ENCODE data around the gene ZFP36. TPM values are rescaled to one million over a fixed set of nuclear protein-coding genes. Genes with fewer than 3 reads are reported as not detected.

Gene ZFP36
- total RNA-seq, 2 donors from 2014 or later: 55.8 to 108 TPM

DNA sequence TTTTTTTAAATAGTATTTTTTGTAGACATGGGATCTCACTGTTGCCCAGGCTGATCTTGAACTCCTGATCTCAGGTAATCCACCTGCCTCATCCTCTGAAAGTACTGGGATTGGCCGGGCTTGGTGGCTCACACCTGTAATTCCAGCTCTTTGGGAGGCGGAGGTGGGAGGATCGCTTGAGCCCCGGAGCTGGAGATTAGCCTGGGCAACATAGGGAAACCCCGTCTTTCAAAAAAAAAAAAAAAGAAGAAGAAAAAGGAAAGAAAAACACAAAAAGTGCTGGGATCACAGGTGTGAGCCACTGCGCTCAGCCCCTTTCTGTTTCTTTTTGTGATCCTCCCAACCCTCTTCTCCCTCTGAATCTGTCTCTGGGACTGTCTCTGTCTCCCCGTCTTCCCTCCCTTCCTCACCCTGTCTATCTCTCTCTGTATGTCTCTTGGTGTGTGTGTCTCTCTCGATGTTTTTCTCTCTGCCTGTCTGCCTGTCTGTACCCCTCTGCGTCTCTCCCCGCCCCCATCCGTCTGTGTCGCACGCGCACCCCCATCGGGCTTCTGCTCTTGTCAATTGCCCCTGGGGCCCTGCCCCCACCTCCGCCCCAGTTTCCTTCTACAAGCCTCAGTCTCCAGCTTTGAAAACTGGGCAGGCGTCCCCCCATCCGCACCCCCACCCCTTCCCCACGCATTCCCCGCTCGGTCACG is 540 bp upstream of the ZFP36 start:
- peak overlapping the region in 1 of 2 donors; percentile 94 for H3K4me3 ChIP-seq
- DNase-seq: no peak
- no peak for ATAC-seq
- no peaks in the 10 kb centered on the region for H3K36me3 ChIP-seq (replicated peaks in 1 of 2; ENCODE audit: insufficient read depth in 1 of 2, low read depth in 2 of 2)
- WGBS, 2 donors: 12 to 15% methylated on average over 17 to 22 of the region's 22 CpGs
- TF ChIP-seq, protein P1, sequence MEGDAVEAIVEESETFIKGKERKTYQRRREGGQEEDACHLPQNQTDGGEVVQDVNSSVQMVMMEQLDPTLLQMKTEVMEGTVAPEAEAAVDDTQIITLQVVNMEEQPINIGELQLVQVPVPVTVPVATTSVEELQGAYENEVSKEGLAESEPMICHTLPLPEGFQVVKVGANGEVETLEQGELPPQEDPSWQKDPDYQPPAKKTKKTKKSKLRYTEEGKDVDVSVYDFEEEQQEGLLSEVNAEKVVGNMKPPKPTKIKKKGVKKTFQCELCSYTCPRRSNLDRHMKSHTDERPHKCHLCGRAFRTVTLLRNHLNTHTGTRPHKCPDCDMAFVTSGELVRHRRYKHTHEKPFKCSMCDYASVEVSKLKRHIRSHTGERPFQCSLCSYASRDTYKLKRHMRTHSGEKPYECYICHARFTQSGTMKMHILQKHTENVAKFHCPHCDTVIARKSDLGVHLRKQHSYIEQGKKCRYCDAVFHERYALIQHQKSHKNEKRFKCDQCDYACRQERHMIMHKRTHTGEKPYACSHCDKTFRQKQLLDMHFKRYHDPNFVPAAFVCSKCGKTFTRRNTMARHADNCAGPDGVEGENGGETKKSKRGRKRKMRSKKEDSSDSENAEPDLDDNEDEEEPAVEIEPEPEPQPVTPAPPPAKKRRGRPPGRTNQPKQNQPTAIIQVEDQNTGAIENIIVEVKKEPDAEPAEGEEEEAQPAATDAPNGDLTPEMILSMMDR (IDR thresholded peaks at IDR 0.05): no peak
- TF ChIP-seq POLR2A (IDR thresholded peaks at IDR 0.05): no peak
- intact Hi-C loops (cut with DNase I): no loop called here
- H3K27me3 ChIP-seq: no peaks in the 10 kb centered on the region
- H3K9me3 ChIP-seq: no peaks in the 10 kb centered on the region
- H3K27ac ChIP-seq: peak overlapping the region; percentile 92 to 98 (median 96)
- H3K4me1 ChIP-seq: peaks cover 58% of the 10 kb centered on the region

DNA sequence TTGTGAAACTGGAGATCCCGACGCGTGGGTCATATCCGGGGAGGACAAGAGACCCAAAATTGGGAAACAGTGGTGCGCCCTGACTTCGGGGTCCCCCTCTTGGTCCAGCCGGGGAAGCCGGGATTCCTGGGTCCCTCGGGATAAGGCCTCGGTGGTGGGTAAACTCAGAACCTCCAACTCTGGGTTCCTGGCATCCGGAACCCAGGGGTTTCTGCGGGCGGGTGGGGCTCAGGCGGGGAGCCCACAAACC is 688 bp downstream of the ZFP36 start:
- DNase-seq (no peak), ATAC-seq (no peak)
- peak overlapping the region; percentile 64 to 94 for H3K4me3 ChIP-seq
- peak overlapping the region; percentile 92 to 98 (median 96) for H3K27ac ChIP-seq
- 0% methylated on average over 14 of the region's 14 CpGs; no CpG with 5 or more reads in 1 of the 2 donors for WGBS, 2 donors
- no peaks in the 10 kb centered on the region for H3K27me3 ChIP-seq
- intact Hi-C loops (cut with DNase I): no loop called here
- peaks cover 57% of the 10 kb centered on the region for H3K4me1 ChIP-seq
- no peak for TF ChIP-seq POLR2A (IDR thresholded peaks at IDR 0.05)
- TF ChIP-seq, protein P1 (IDR thresholded peaks at IDR 0.05): no peak
- no peaks in the 10 kb centered on the region for H3K9me3 ChIP-seq
- H3K36me3 ChIP-seq (replicated peaks in 1 of 2; ENCODE audit: insufficient read depth in 1 of 2, low read depth in 2 of 2): no peaks in the 10 kb centered on the region

DNA sequence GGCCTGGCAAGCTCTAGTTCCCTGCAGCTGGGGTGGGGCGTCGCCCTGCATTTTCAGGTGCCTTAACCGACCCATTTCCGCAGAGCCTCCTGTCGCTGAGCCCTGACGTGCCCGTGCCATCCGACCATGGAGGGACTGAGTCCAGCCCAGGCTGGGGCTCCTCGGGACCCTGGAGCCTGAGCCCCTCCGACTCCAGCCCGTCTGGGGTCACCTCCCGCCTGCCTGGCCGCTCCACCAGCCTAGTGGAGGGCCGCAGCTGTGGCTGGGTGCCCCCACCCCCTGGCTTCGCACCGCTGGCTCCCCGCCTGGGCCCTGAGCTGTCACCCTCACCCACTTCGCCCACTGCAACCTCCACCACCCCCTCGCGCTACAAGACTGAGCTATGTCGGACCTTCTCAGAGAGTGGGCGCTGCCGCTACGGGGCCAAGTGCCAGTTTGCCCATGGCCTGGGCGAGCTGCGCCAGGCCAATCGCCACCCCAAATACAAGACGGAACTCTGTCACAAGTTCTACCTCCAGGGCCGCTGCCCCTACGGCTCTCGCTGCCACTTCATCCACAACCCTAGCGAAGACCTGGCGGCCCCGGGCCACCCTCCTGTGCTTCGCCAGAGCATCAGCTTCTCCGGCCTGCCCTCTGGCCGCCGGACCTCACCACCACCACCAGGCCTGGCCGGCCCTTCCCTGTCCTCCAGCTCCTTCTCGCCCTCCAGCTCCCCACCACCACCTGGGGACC is 1.2 kb downstream of the ZFP36 start:
- WGBS, 2 donors: 6 to 25% methylated on average over 8 to 40 of the region's 40 CpGs
- Histone ChIP-seq H3K27me3 (no peaks in the 10 kb centered on the region), H3K27ac (peak overlapping the region; percentile 92 to 98 (median 96)), H3K4me1 (peaks cover 59% of the 10 kb centered on the region), H3K9me3 (no peaks in the 10 kb centered on the region), H3K4me3 (peak overlapping the region; percentile 64 to 94), H3K36me3 (replicated peaks in 1 of 2; ENCODE audit: insufficient read depth in 1 of 2, low read depth in 2 of 2) (no peaks in the 10 kb centered on the region)
- TF ChIP-seq POLR2A (IDR thresholded peaks at IDR 0.05): peak in 2 of 3 donors; percentile 27 to 36
- TF ChIP-seq, protein P1 (IDR thresholded peaks at IDR 0.05): no peak
- DNase-seq: peak; percentile 54 to 73 (median 71)
- ATAC-seq: no peak
- intact Hi-C loops (cut with DNase I): no loop called here

DNA sequence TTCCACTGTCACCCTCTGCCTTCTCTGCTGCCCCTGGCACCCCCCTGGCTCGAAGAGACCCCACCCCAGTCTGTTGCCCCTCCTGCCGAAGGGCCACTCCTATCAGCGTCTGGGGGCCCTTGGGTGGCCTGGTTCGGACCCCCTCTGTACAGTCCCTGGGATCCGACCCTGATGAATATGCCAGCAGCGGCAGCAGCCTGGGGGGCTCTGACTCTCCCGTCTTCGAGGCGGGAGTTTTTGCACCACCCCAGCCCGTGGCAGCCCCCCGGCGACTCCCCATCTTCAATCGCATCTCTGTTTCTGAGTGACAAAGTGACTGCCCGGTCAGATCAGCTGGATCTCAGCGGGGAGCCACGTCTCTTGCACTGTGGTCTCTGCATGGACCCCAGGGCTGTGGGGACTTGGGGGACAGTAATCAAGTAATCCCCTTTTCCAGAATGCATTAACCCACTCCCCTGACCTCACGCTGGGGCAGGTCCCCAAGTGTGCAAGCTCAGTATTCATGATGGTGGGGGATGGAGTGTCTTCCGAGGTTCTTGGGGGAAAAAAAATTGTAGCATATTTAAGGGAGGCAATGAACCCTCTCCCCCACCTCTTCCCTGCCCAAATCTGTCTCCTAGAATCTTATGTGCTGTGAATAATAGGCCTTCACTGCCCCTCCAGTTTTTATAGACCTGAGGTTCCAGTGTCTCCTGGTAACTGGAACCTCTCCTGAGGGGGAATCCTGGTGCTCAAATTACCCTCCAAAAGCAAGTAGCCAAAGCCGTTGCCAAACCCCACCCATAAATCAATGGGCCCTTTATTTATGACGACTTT is 2.0 kb downstream of the ZFP36 start:
- Histone ChIP-seq H3K27me3 (no peaks in the 10 kb centered on the region), H3K27ac (peak overlapping the region; percentile 92 to 98 (median 96)), H3K9me3 (no peaks in the 10 kb centered on the region), H3K4me3 (peak overlapping the region; percentile 64 to 94), H3K4me1 (peaks cover 59% of the 10 kb centered on the region), H3K36me3 (replicated peaks in 1 of 2; ENCODE audit: insufficient read depth in 1 of 2, low read depth in 2 of 2) (no peaks in the 10 kb centered on the region)
- WGBS, 2 donors: 29 to 40% methylated on average over 10 to 20 of the region's 20 CpGs
- TF ChIP-seq, protein P1 (IDR thresholded peaks at IDR 0.05): no peak
- no peak for TF ChIP-seq POLR2A (IDR thresholded peaks at IDR 0.05)
- ATAC-seq: no peak
- DNase-seq: peak; percentile 50 to 71 (median 60)
- intact Hi-C loops (cut with DNase I): no loop called here
